ENCODE results near the gene OR10H2.
"Not testable (repeated sequence)": the region's sequence is repeated elsewhere in the genome, so short reads cannot be mapped to it uniquely, and the experiment has no call there.

Gene OR10H2

GRCh38 chr19:15759962-15760565, 32.2 kb downstream of the OR10H2 start:
- DNase-seq (ENCODE audit: low read depth), result no peak
- H3K4me3 ChIP-seq (ENCODE audit: low read depth, low read length), result no peak overlapping the region
- TF ChIP-seq CTCF (conservative IDR thresholded peaks at IDR 0.05; ENCODE audit: low read depth, low read length), result no peak

- no peak for DNase-seq (ENCODE audit: low read depth)
These were observed 41.8 kb downstream of the OR10H2 start for GRCh38 chr19:15769586-15769985.

GRCh38 chr19:15774159-15774558, 46.3 kb downstream of the OR10H2 start:
- not testable (repeated sequence) for DNase-seq (ENCODE audit: low read depth); H3K4me3 ChIP-seq (ENCODE audit: low read depth, low read length)

More at GRCh38 chr19:15769586-15769985, 41.8 kb downstream of the OR10H2 start:
- no peak for TF ChIP-seq CTCF (conservative IDR thresholded peaks at IDR 0.05; ENCODE audit: low read depth, low read length)
- no peak overlapping the region for H3K4me3 ChIP-seq (ENCODE audit: low read depth, low read length)

- no peak for DNase-seq (ENCODE audit: low read depth)
- TF ChIP-seq CTCF (conservative IDR thresholded peaks at IDR 0.05; ENCODE audit: low read depth, low read length), result no peak
- no peak overlapping the region for H3K4me3 ChIP-seq (ENCODE audit: low read depth, low read length)
These were observed 47.4 kb downstream of the OR10H2 start for GRCh38 chr19:15775249-15775648.

- no peak overlapping the region for H3K4me3 ChIP-seq (ENCODE audit: low read depth, low read length)
- no peak for TF ChIP-seq CTCF (conservative IDR thresholded peaks at IDR 0.05; ENCODE audit: low read depth, low read length)
- DNase-seq (ENCODE audit: low read depth), result no peak
These were observed 48.4 kb downstream of the OR10H2 start for GRCh38 chr19:15776264-15776663.

GRCh38 chr19:15776991-15777970, 49.5 kb downstream of the OR10H2 start:
- no peak overlapping the region for H3K4me3 ChIP-seq (ENCODE audit: low read depth, low read length)
- DNase-seq (ENCODE audit: low read depth), result no peak
- TF ChIP-seq CTCF (conservative IDR thresholded peaks at IDR 0.05; ENCODE audit: low read depth, low read length), result no peak

Data from choroid plexus epithelial cell (primary cell).